Heart left ventricle (tissue), 16 donors: ENCODE results near the gene KRTCAP2. TPM values are rescaled to one million over a fixed set of nuclear protein-coding genes. Genes with fewer than 3 reads are reported as not detected.

ENCODE experiments used
- ATAC-seq, 4 donors: fragments of 200-7000 bp; cut with Tn5 transposase; one replicate each; pipeline ENCODE4 v1.9.1; 2020 to 2022; ENCODE audit warnings: moderate library complexity in 4 of 4, mild to moderate bottlenecking in 3 of 4, moderate number of reproducible peaks in 1 of 4
- DNase-seq, 5 donors: peaks; one replicate each; pipeline ENCODE4 v3.0.0-alpha.2; 2020
- H3K27ac ChIP-seq, 12 donors: fragments of 200-600 bp; sonication (generic) in 4 of 12; one replicate each; pipeline versions ENCODE4 v1.5.0 to v1.8.0; 2016 to 2022; ENCODE audit warnings: mild to moderate bottlenecking in 2 of 12
- H3K27me3 ChIP-seq, 9 donors: fragments of 200-600 bp; sonication (generic) in 2 of 9; one replicate each; pipeline versions ENCODE4 v1.5.1 to v1.8.0; 2016 to 2022; ENCODE audit warnings: mild to moderate bottlenecking in 3 of 9
- H3K36me3 ChIP-seq, 9 donors: fragments of 200-600 bp; sonication (generic) in 2 of 9; one replicate each; pipeline versions ENCODE4 v1.5.0 to v1.8.0; 2018 to 2022; ENCODE audit warnings: mild to moderate bottlenecking in 2 of 9
- H3K4me1 ChIP-seq, 12 donors: fragments of 200-600 bp; sonication (generic) in 4 of 12; one replicate each; pipeline versions ENCODE4 v1.5.0 to v1.8.0; 2016 to 2022; ENCODE audit warnings: mild to moderate bottlenecking in 3 of 12
- H3K4me3 ChIP-seq, 12 donors: fragments of 200-600 bp; sonication (generic) in 4 of 12; one replicate each; pipeline versions ENCODE4 v1.5.0 to v1.8.0; 2017 to 2022; ENCODE audit warnings: mild to moderate bottlenecking in 9 of 12, moderate library complexity in 4 of 12
- H3K9me3 ChIP-seq, 12 donors: fragments of 200-600 bp; sonication (generic) in 4 of 12; one replicate each; pipeline versions ENCODE4 v1.5.0 to v1.8.0; 2016 to 2022; ENCODE audit warnings: mild to moderate bottlenecking in 1 of 12
- POLR2A ChIP-seq, 2 donors: fragments of 450-650 bp; IDR thresholded peaks; one replicate each; pipeline ENCODE4 v1.6.1; 2017; ENCODE audit warnings: antibody characterized with exemption in 2 of 2, mild to moderate bottlenecking in 2 of 2, moderate library complexity in 2 of 2
- WGBS, 4 donors: extraction: QIAGEN DNeasy Blood & Tissue Kit in 2 of 4; methylation state at CpG; one replicate each; pipeline versions ENCODE4 v1.1.5 to v1.1.7; 2013 to 2018; 5-methylcytosine and 5-hydroxymethylcytosine counted together
- intact Hi-C, 10 donors: fragments of 100-400 bp; cut with DNase I; formaldehyde crosslinking; loops; one replicate each; pipeline versions ENCODE4 v1.11.1 to v1.14.2; 2022
- polyA plus RNA-seq, 2 donors: library from polyadenylated mRNA; stranded (reverse); fragments of 200-250 nt; gene quantifications; one replicate each; pipeline ENCODE4 v1.2.3, GENCODE V29; 2013
- total RNA-seq, 9 donors: library from RNA; depleted of rRNA in 2 of 9; stranded (reverse); fragments of >200 nt in 2 of 9; fragmentation: NEBNext Ultra II Directional in 3 of 9; extraction: Animal tissue kit (Norgen Biotek cat#: 25700) in 3 of 9; gene quantifications; one replicate each; pipeline versions ENCODE4 v1.1.0 to v1.2.4, GENCODE V29; 2016 to 2023
- TF ChIP-seq, protein P1 (sequence below), 12 donors: fragments of 200-600 bp; sonication (generic) in 4 of 12; IDR thresholded peaks; one replicate each; pipeline versions ENCODE4 v1.5.0 to v1.8.0; 2018 to 2022; ENCODE audit warnings: antibody characterized with exemption in 12 of 12, mild to moderate bottlenecking in 5 of 12
- donor health status: ischemic (EF 13 %, LVEDD 7.1; RV severe dilation, severe dysfunction).
- donor health status: healthy with polysubstance abuse.
- donor health status: DM: no; HTN: yes; CAD: no.
- donor health status: DM: no; HTN: no; CAD: no.
- donor health status: ischemic (EF 25% LVEDD 6.9; RV normal size, moderate dysfunction).
- donor health status: ischemic (EF 25% LVEDD 5.7; RV mildly dilated, moderate dysfunction).
- donor health status: healthy.
- donor health status: DM: yes; HTN: yes; CAD: no.
- donor health status: ischemic (EF 35%, LVEDD 5.7; RV mildly dilated, moderate dysfunction).
- donor health status: nonischemic (EF 11% LVEDD 7.7; RV severe dilation, severe dysfunction).
- donor health status: DM: yes; HTN: yes; CAD: no.
- donor health status: PGD.
- donor health status: ischemic (EF 29% LVEDD 5.4; RV normal size, mild dysfunction).
- donor health status: nonischemic (EF 23%, LVEDD 6.1; RV moderate dilation, normal function).

Gene KRTCAP2
- total and polyA plus RNA-seq, 11 donors: 106 to 283 (median 134) TPM

- Histone ChIP-seq H3K4me3 (no peak overlapping the region), H3K27ac (peak overlapping the region in 10 of 12 donors; percentile 23 to 73 (median 61)), H3K9me3 (no peaks in the 10 kb centered on the region), H3K4me1 (peaks cover 0 to 14% (median 8%) of the 10 kb centered on the region in 12 donors), H3K36me3 (no peaks in the 10 kb centered on the region), H3K27me3 (no peaks in the 10 kb centered on the region)
- intact Hi-C loops: no loop called here
- peak; percentile 60 to 81 (median 73) for ATAC-seq
- TF ChIP-seq POLR2A (IDR thresholded peaks at IDR 0.05): no peak
- WGBS, 4 donors: 42 to 54% (median 46%) methylated on average over 15 to 21 of the region's 21 CpGs
- DNase-seq: peak in 3 of 5 donors; percentile 54 to 74 (median 73)
These were observed 12.0 kb upstream of the KRTCAP2 start for GRCh38 chr1:155184835-155185782.

DNA sequence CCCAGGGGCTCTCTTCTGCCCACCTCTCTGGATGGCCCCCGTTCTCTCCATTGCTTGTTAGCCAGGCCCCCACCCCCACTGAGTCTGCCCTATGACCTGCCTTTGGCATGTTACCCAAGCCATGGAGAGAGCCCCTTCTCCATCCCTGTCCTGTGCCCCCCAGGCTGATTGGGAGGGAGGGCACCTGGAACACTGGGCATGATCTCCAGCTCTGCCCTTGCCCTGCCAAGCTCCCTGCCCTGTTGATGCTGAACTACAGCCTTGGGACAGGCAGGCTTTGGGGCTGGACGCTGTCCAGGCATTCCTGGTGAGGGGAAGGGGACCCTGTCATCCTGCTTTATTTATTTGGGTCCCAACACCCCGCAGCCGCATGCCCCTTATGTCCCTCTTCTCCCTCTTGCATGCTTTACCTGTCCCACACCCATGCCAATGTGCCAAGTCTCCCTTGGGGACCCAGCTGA lies 11.3 kb upstream of the KRTCAP2 start:
- 85 to 95% (median 93%) methylated on average over 4 of the region's 4 CpGs for WGBS, 4 donors
- no peak for ATAC-seq

DNA sequence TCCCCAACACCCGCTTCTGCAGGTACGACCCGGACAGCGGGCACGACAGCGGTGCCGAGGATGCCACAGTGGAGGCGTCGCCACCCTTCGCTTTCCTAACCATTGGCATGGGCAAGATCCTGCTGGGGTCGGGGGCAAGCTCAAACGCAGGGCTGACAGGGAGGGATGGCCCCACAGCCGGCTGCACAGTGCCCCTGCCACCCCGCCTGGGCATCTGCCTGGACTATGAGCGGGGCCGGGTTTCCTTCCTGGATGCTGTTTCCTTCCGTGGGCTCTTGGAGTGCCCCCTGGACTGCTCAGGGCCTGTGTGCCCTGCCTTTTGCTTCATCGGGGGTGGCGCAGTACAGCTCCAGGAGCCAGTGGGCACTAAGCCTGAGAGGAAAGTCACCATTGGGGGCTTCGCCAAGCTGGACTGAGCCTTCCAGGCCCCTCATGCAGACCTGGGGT lies 10.7 kb upstream of the KRTCAP2 start:
- H3K27me3 ChIP-seq: no peaks in the 10 kb centered on the region
- DNase-seq (peak in 2 of 5 donors; percentile 21 to 31), ATAC-seq (no peak)
- H3K36me3 ChIP-seq: no peaks in the 10 kb centered on the region
- no peak for TF ChIP-seq POLR2A (IDR thresholded peaks at IDR 0.05)
- TF ChIP-seq, protein P1, sequence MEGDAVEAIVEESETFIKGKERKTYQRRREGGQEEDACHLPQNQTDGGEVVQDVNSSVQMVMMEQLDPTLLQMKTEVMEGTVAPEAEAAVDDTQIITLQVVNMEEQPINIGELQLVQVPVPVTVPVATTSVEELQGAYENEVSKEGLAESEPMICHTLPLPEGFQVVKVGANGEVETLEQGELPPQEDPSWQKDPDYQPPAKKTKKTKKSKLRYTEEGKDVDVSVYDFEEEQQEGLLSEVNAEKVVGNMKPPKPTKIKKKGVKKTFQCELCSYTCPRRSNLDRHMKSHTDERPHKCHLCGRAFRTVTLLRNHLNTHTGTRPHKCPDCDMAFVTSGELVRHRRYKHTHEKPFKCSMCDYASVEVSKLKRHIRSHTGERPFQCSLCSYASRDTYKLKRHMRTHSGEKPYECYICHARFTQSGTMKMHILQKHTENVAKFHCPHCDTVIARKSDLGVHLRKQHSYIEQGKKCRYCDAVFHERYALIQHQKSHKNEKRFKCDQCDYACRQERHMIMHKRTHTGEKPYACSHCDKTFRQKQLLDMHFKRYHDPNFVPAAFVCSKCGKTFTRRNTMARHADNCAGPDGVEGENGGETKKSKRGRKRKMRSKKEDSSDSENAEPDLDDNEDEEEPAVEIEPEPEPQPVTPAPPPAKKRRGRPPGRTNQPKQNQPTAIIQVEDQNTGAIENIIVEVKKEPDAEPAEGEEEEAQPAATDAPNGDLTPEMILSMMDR (IDR thresholded peaks at IDR 0.05): no peak
- intact Hi-C loops: no loop called here
- no peak overlapping the region for H3K27ac ChIP-seq
- H3K9me3 ChIP-seq: no peaks in the 10 kb centered on the region
- WGBS, 4 donors: 88 to 93% (median 91%) methylated on average over 18 to 20 of the region's 20 CpGs
- peaks cover 0 to 14% (median 8%) of the 10 kb centered on the region in 12 donors for H3K4me1 ChIP-seq
- H3K4me3 ChIP-seq: no peak overlapping the region

More for the DNA sequence above, 11.3 kb upstream of the KRTCAP2 start:
- intact Hi-C loops: no loop called here
- Histone ChIP-seq H3K36me3 (no peaks in the 10 kb centered on the region), H3K27ac (peak overlapping the region in 4 of 12 donors; percentile 23 to 68 (median 64)), H3K9me3 (no peaks in the 10 kb centered on the region), H3K4me3 (no peak overlapping the region), H3K4me1 (peaks cover 0 to 14% (median 8%) of the 10 kb centered on the region in 12 donors), H3K27me3 (no peaks in the 10 kb centered on the region)
- TF ChIP-seq POLR2A (IDR thresholded peaks at IDR 0.05): no peak
- TF ChIP-seq, protein P1 (IDR thresholded peaks at IDR 0.05): no peak
- peak in 2 of 5 donors; percentile 12 to 38 for DNase-seq

- Histone ChIP-seq H3K27me3 (no peaks in the 10 kb centered on the region), H3K9me3 (no peaks in the 10 kb centered on the region), H3K4me1 (peaks cover 0 to 15% (median 8%) of the 10 kb centered on the region in 12 donors), H3K27ac (no peak overlapping the region), H3K4me3 (no peak overlapping the region), H3K36me3 (no peaks in the 10 kb centered on the region)
- intact Hi-C loops: no loop called here
- ATAC-seq: no peak
- 86 to 90% (median 88%) methylated on average over 7 of the region's 7 CpGs for WGBS, 4 donors
- TF ChIP-seq, protein P1 (IDR thresholded peaks at IDR 0.05): no peak
- no peak for TF ChIP-seq POLR2A (IDR thresholded peaks at IDR 0.05)
- no peak for DNase-seq
These were observed 9.0 kb upstream of the KRTCAP2 start for GRCh38 chr1:155182052-155182550.
